B cell (primary cell): ENCODE data around the gene PTPN5. TPM values are rescaled to one million over a fixed set of nuclear protein-coding genes. Genes with fewer than 3 reads are reported as not detected.

Experiments
- ATAC-seq: fragments of 200-7000 bp; cut with Tn5 transposase; one replicate; pipeline ENCODE4 v1.10.0; 2021; ENCODE audit warnings: low read depth, mild to moderate bottlenecking, moderate number of reproducible peaks, moderate library complexity
- CTCF ChIA-PET: fragments of 350-600 bp; sonication (Branson Sonifier 250); formaldehyde crosslinking; loops from one replicate; lab custom pipeline; 2021; ENCODE audit warnings: antibody characterized with exemption, inconsistent platforms; lab: Charles Lee
- POLR2A ChIA-PET: fragments of 350-600 bp; sonication (Branson Sonifier 250); formaldehyde crosslinking; loops from one replicate; lab custom pipeline; 2021; ENCODE audit warnings: antibody characterized with exemption; lab: Charles Lee
- DNase-seq: peaks from one replicate; pipeline ENCODE4 v3.0.0; 2013
- H2AFZ ChIP-seq: 2 replicates; pipeline ENCODE4 v1.6.1; 2012; ENCODE audit warnings: mild to moderate bottlenecking, low read depth, low read length; ENCODE audit not compliant: insufficient read depth, poor library complexity, severe bottlenecking
- H3K27ac ChIP-seq, 2 donors: 1 replicate in 1 of 2; 2 replicates in 1 of 2; pipeline ENCODE4 v1.5.1; 2012 to 2013; ENCODE audit warnings: low read length in 2 of 2, mild to moderate bottlenecking in 2 of 2, moderate library complexity in 1 of 2
- H3K27me3 ChIP-seq, 4 experiments: fragments of 200-600 bp in 1 of 4; sonication (generic) in 1 of 4; replicated peaks in 1 of 4; 1 replicate in 2 of 4; 2 replicates in 2 of 4; pipeline versions ENCODE4 v1.6.1 to v1.7.0; 2013 to 2016; ENCODE audit warnings: low read length in 3 of 4, mild to moderate bottlenecking in 2 of 4, mixed read lengths in 1 of 4, moderate library complexity in 1 of 4; ENCODE audit not compliant: insufficient read depth in 4 of 4, control insufficient read depth in 3 of 4; ENCODE audit errors: control extremely low read depth in 1 of 4
- H3K36me3 ChIP-seq, 2 experiments: replicated peaks in 1 of 2; 1 replicate in 1 of 2; 2 replicates in 1 of 2; pipeline versions ENCODE4 v1.6.1 to v1.7.1; 2013; ENCODE audit warnings: low read length in 1 of 2; ENCODE audit not compliant: insufficient read depth in 2 of 2, control insufficient read depth in 1 of 2; ENCODE audit errors: control extremely low read depth in 1 of 2, extremely low read depth in 1 of 2
- H3K4me1 ChIP-seq, 2 donors: fragments of 200-600 bp in 1 of 2; sonication (generic) in 1 of 2; 1 replicate in 1 of 2; 2 replicates in 1 of 2; pipeline versions ENCODE4 v1.5.1 to v1.6.1; 2013 to 2017; ENCODE audit warnings: low read length in 2 of 2; ENCODE audit not compliant: control insufficient read depth in 2 of 2, insufficient read depth in 2 of 2
- H3K4me2 ChIP-seq: replicated peaks from 2 replicates; pipeline ENCODE3; 2012; ENCODE audit warnings: mild to moderate bottlenecking, low read depth, low read length; ENCODE audit not compliant: poor library complexity, severe bottlenecking
- H3K4me3 ChIP-seq, 5 experiments: fragments of 200-600 bp in 1 of 5; sonication (generic) in 1 of 5; 1 replicate in 3 of 5; 2 replicates in 2 of 5; pipeline versions ENCODE4 v1.5.1 to v1.7.0; 2011 to 2016; ENCODE audit warnings: low read length in 4 of 5, mild to moderate bottlenecking in 4 of 5, low read depth in 2 of 5, control low read depth in 1 of 5, moderate library complexity in 1 of 5; ENCODE audit not compliant: insufficient read depth in 1 of 5; ENCODE audit errors: control extremely low read depth in 1 of 5, extremely low read depth in 1 of 5
- H3K79me2 ChIP-seq: fragments of 200-600 bp; sonication (generic); one replicate; pipeline ENCODE4 v1.6.0; 2016; ENCODE audit warnings: low read length; ENCODE audit not compliant: control insufficient read depth, insufficient read depth
- H3K9ac ChIP-seq: fragments of 200-600 bp; sonication (generic); 2 replicates; pipeline ENCODE4 v1.6.1; 2017; ENCODE audit warnings: mild to moderate bottlenecking, low read length, moderate library complexity
- H3K9me3 ChIP-seq, 3 donors: one replicate each; pipeline versions ENCODE4 v1.6.1 to v1.7.1; 2013; ENCODE audit warnings: low read length in 2 of 3; ENCODE audit not compliant: control insufficient read depth in 2 of 3, insufficient read depth in 1 of 3; ENCODE audit errors: control extremely low read depth in 1 of 3
- H4K20me1 ChIP-seq: 2 replicates; pipeline ENCODE4 v1.6.0; 2012; ENCODE audit warnings: mild to moderate bottlenecking, low read length; ENCODE audit not compliant: insufficient read depth, control insufficient read depth, poor library complexity, severe bottlenecking
- H3K27ac Mint-ChIP-seq: one replicate; pipeline ENCODE4 v1.8.0; 2021; ENCODE audit warnings: mixed read lengths
- H3K27me3 Mint-ChIP-seq: one replicate; pipeline ENCODE4 v1.8.0; 2021; ENCODE audit warnings: mixed read lengths
- H3K4me1 Mint-ChIP-seq: one replicate; pipeline ENCODE4 v1.8.0; 2021; ENCODE audit warnings: mixed read lengths
- H3K4me3 Mint-ChIP-seq: one replicate; pipeline ENCODE4 v1.8.0; 2021; ENCODE audit warnings: mixed read lengths
- H3K9me3 Mint-ChIP-seq: one replicate; pipeline ENCODE4 v1.8.0; 2022; ENCODE audit warnings: mixed read lengths; ENCODE audit not compliant: insufficient read depth
- EZH2 ChIP-seq: IDR thresholded peaks from 2 replicates; pipeline ENCODE4 v1.6.1; 2012; ENCODE audit warnings: borderline replicate concordance, low read depth, mild to moderate bottlenecking, moderate library complexity, low read length; ENCODE audit not compliant: insufficient read depth, poor library complexity, severe bottlenecking
- WGBS: methylation state at CpG from one replicate; pipeline ENCODE4 v1.1.5; 2013; ENCODE audit warnings: missing lambda C conversion rate; ENCODE audit not compliant: insufficient coverage; 5-methylcytosine and 5-hydroxymethylcytosine counted together
- intact Hi-C: fragments of 100-400 bp; cut with micrococcal nuclease; formaldehyde crosslinking; loops from one replicate; pipeline ENCODE4 v1.10.0; 2022
- polyA plus RNA-seq: library from polyadenylated mRNA; depleted of rRNA; stranded (reverse); fragments of >200 nt; gene quantifications from 2 replicates; pipeline ENCODE4 v1.2.3, GENCODE V29; 2012
- total RNA-seq, 2 donors: library from RNA; stranded (reverse); fragments of 120-200 nt in 1 of 2; gene quantifications; 1 replicate in 1 of 2; 2 replicates in 1 of 2; pipeline versions ENCODE4 v1.2.3 to v1.2.4, GENCODE V29; 2013 to 2022
- TF ChIP-seq, protein P1 (sequence below): fragments of 200-600 bp; IDR thresholded peaks from one replicate; pipeline ENCODE4 v1.8.0; 2022; ENCODE audit warnings: antibody characterized with exemption, mild to moderate bottlenecking

PTPN5 gene
- total and polyA plus RNA-seq, 2 donors (not counting 1 experiment from before 2014, with no cell fraction given) = not detected

DNA sequence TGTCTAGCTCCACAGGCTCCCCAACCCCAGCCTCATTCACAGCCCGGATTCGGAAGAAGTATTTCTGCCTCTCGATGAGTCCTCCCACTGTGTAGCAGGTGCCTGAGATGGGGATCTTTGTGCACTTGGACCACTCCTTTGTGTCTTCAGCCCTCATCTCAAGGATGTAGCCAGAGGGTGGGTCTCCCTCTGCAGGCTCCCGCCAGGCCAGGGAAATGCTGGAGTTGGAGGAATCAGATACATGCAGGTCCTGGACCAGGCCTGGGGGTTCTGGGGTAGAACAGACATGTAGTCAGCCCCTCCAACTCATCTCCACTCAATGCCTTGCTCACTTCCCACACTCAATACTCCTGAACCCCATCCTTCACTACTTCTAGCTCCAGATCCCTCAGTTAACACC lies 82.2 kb downstream of the PTPN5 start:
- Histone ChIP-seq H3K4me2 (no peak overlapping the region), H3K27me3 (peaks cover 0 to 12% (median 0%) of the 10 kb centered on the region in 4 experiments), H3K36me3 (no peaks in the 10 kb centered on the region), H2AFZ (no peak overlapping the region), H3K4me3 (no peak overlapping the region), H4K20me1 (no peaks in the 10 kb centered on the region), H3K27ac (no peak overlapping the region), H3K4me1 (peaks cover 18 to 19% of the 10 kb centered on the region in 2 donors), H3K9ac (no peak overlapping the region), H3K79me2 (no peaks in the 10 kb centered on the region), H3K9me3 (peaks cover 0 to 3% (median 0%) of the 10 kb centered on the region in 3 donors)
- H3K4me3 Mint-ChIP-seq = no peak overlapping the region
- H3K27ac Mint-ChIP-seq = no peak overlapping the region
- ATAC-seq (no peak), DNase-seq (no peak)
- ChIA-PET POLR2A (no interaction called here), CTCF (no interaction called here)
- intact Hi-C loops = no loop called here
- WGBS = 100% methylated on average over 1 of the region's 4 CpGs
- no peaks in the 10 kb centered on the region for H3K9me3 Mint-ChIP-seq
- TF ChIP-seq, protein P1, sequence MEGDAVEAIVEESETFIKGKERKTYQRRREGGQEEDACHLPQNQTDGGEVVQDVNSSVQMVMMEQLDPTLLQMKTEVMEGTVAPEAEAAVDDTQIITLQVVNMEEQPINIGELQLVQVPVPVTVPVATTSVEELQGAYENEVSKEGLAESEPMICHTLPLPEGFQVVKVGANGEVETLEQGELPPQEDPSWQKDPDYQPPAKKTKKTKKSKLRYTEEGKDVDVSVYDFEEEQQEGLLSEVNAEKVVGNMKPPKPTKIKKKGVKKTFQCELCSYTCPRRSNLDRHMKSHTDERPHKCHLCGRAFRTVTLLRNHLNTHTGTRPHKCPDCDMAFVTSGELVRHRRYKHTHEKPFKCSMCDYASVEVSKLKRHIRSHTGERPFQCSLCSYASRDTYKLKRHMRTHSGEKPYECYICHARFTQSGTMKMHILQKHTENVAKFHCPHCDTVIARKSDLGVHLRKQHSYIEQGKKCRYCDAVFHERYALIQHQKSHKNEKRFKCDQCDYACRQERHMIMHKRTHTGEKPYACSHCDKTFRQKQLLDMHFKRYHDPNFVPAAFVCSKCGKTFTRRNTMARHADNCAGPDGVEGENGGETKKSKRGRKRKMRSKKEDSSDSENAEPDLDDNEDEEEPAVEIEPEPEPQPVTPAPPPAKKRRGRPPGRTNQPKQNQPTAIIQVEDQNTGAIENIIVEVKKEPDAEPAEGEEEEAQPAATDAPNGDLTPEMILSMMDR = no peak
- TF ChIP-seq EZH2 = no peak
- peaks cover 22% of the 10 kb centered on the region for H3K4me1 Mint-ChIP-seq
- H3K27me3 Mint-ChIP-seq = peaks cover 12% of the 10 kb centered on the region

DNA sequence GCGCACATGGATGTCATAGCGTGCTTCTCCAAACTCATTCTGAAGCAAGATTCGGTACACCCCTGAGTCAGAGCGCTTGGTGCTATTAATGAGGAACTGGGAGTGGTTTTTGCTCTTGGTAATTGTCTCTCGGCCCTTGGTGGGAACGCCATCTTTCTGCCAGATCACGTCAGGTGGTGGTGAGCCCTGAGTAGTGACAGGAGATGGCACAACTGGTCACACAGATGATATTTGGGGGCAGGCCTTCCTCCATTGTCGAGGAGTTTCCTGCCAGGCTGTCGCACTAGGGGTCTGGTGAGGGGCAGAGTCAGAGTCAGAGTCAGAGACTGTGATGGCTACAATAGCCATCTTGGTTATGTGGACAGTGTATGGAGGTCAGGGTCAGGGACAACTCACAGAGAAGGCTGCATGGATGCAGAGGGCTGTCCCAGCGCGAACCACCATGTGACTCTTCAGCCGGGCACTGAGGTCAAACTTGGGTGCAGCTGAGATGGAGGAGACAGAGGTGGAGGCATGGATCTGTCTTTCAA lies 83.7 kb downstream of the PTPN5 start:
- Histone ChIP-seq H3K27ac (no peak overlapping the region), H3K4me2 (no peak overlapping the region), H3K4me3 (no peak overlapping the region), H2AFZ (no peak overlapping the region), H3K4me1 (peaks cover 18 to 19% of the 10 kb centered on the region in 2 donors), H4K20me1 (no peaks in the 10 kb centered on the region), H3K36me3 (no peaks in the 10 kb centered on the region), H3K27me3 (peaks cover 0 to 15% (median 0%) of the 10 kb centered on the region in 4 experiments), H3K9ac (no peak overlapping the region), H3K9me3 (peaks cover 0 to 3% (median 0%) of the 10 kb centered on the region in 3 donors), H3K79me2 (no peaks in the 10 kb centered on the region)
- ChIA-PET POLR2A (no interaction called here), CTCF (interaction anchor here (4.4 kb wide), 1 partner anchor 15 kb away, joined by 27 read pairs; no protein-coding TSS in a partner anchor)
- ATAC-seq = no peak
- 96% methylated on average over 10 of the region's 12 CpGs for WGBS
- peaks cover 22% of the 10 kb centered on the region for H3K4me1 Mint-ChIP-seq
- H3K27me3 Mint-ChIP-seq = peaks cover 19% of the 10 kb centered on the region
- no peaks in the 10 kb centered on the region for H3K9me3 Mint-ChIP-seq
- peak overlapping the region; percentile 95 for H3K4me3 Mint-ChIP-seq
- TF ChIP-seq EZH2 = no peak
- intact Hi-C loops = no loop called here
- DNase-seq = no peak
- peak overlapping the region; percentile 15 for H3K27ac Mint-ChIP-seq
